Measurements from ENCODE around the gene SYTL4.
"Not testable (repeated sequence)": the region's sequence is repeated elsewhere in the genome, so short reads cannot be mapped to it uniquely, and the experiment has no call there.

- not testable (repeated sequence) for TF ChIP-seq CTCF, POLR2AphosphoS5, POLR2A (IDR thresholded peaks at IDR 0.05)
Observed at GRCh38 chrX:100724006-100724405, 7.9 kb downstream of the SYTL4 start.
